GM23248 (cell line): ENCODE data around the gene HARBI1.

Experiments
- EZH2 ChIP-seq: fragments of 200-600 bp; sonication (generic); IDR thresholded peaks from 2 replicates; pipeline ENCODE4 v1.6.1; 2018; ENCODE audit warnings: antibody characterized with exemption, mild to moderate bottlenecking; ENCODE audit not compliant: insufficient read depth, poor library complexity, severe bottlenecking
- EZH2phosphoT487 ChIP-seq: fragments of 200-600 bp; sonication (generic); IDR thresholded peaks from 2 replicates; pipeline ENCODE4 v1.6.1; 2018; ENCODE audit warnings: antibody characterized with exemption, moderate library complexity, mild to moderate bottlenecking, low read depth; ENCODE audit not compliant: insufficient read depth

- no peak for TF ChIP-seq EZH2
- TF ChIP-seq EZH2phosphoT487: no peak
Observed at GRCh38 chr11:46559815-46560214, 57.2 kb downstream of the HARBI1 start.
